Lower lobe of right lung (tissue), 2 donors: ENCODE results near the gene EP400. TPM values are rescaled to one million over a fixed set of nuclear protein-coding genes. Genes with fewer than 3 reads are reported as not detected.
A peak's percentile ranks its signal among the peaks of the same experiment; 100 is the strongest.

Source experiments
- ATAC-seq, 2 donors: fragments of 200-7000 bp; cut with Tn5 transposase; one replicate each; pipeline ENCODE4 v1.9.1; 2020 to 2022; ENCODE audit warnings: mild to moderate bottlenecking in 2 of 2, moderate library complexity in 2 of 2
- DNase-seq: peaks from one replicate; pipeline ENCODE4 v3.0.0-alpha.2; 2020
- H3K27ac ChIP-seq: fragments of 200-600 bp; one replicate; pipeline ENCODE4 v1.8.0; 2022
- H3K27me3 ChIP-seq: fragments of 200-600 bp; one replicate; pipeline ENCODE4 v1.8.0; 2022; ENCODE audit warnings: low read depth
- H3K36me3 ChIP-seq: fragments of 200-600 bp; one replicate; pipeline ENCODE4 v1.8.0; 2022; ENCODE audit warnings: mild to moderate bottlenecking
- H3K4me1 ChIP-seq: fragments of 200-600 bp; one replicate; pipeline ENCODE4 v1.8.0; 2022
- H3K4me3 ChIP-seq: fragments of 200-600 bp; one replicate; pipeline ENCODE4 v1.8.0; 2022; ENCODE audit warnings: mild to moderate bottlenecking
- H3K9me3 ChIP-seq: fragments of 200-600 bp; one replicate; pipeline ENCODE4 v1.8.0; 2022
- intact Hi-C: fragments of 100-400 bp; cut with DNase I; formaldehyde crosslinking; loops from one replicate; pipeline ENCODE4 v1.11.0; 2022
- total RNA-seq: library from RNA; stranded (reverse); fragmentation: NEBNext Ultra II Directional; extraction: Animal tissue kit (Norgen Biotek cat#: 25700); gene quantifications from one replicate; pipeline ENCODE4 v1.2.1, GENCODE V29; 2021
- TF ChIP-seq, protein P1 (sequence below): fragments of 200-600 bp; IDR thresholded peaks from one replicate; pipeline ENCODE4 v1.8.0; 2022; ENCODE audit warnings: antibody characterized with exemption, mild to moderate bottlenecking
- donor health status: DM: no; HTN: yes; CAD: no; lungs with severe emphysema.

EP400 gene
- total RNA-seq, 1 donor from 2014 or later, result 46.2 TPM

DNA sequence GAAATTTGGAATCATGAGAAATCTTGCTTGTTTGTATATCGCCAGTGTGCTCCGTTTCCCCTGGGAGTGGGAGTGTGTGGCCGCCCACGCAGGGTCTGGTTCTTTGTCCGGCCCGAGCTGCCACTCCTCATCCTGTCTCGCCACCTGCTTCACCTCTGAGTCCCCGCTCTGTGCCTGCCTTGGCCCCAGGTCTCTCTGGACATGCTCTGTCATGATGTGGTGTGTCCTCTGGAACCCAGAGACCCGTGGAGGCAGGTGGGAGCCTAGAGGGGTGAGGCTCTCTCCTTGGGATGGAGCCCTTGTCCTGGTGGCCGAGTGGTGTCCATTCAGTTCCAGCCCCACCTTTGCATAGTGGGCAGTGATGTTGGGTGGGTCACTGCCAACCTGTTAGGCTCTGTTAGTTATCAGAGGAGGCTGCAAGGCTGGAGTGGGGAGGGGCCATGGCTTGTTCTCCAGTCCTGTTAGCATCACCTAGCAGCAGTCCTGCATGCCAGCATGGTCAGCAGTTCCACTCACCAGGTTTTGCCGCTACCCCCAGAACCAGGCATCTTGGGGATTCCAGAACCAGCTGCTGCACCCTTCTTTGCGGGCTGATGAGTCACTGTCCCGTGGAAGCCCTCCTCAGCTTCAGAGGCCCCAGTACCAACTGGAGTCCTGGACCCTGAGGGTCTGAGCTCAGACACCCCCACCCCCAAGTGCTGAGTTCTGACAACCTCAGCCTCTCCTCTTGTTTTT lies 76.5 kb downstream of the EP400 start:
- H3K27me3 ChIP-seq, result no peaks in the 10 kb centered on the region
- DNase-seq (no peak), ATAC-seq (no peak)
- intact Hi-C loops, result no loop called here
- H3K4me1 ChIP-seq, result no peaks in the 10 kb centered on the region
- TF ChIP-seq, protein P1, sequence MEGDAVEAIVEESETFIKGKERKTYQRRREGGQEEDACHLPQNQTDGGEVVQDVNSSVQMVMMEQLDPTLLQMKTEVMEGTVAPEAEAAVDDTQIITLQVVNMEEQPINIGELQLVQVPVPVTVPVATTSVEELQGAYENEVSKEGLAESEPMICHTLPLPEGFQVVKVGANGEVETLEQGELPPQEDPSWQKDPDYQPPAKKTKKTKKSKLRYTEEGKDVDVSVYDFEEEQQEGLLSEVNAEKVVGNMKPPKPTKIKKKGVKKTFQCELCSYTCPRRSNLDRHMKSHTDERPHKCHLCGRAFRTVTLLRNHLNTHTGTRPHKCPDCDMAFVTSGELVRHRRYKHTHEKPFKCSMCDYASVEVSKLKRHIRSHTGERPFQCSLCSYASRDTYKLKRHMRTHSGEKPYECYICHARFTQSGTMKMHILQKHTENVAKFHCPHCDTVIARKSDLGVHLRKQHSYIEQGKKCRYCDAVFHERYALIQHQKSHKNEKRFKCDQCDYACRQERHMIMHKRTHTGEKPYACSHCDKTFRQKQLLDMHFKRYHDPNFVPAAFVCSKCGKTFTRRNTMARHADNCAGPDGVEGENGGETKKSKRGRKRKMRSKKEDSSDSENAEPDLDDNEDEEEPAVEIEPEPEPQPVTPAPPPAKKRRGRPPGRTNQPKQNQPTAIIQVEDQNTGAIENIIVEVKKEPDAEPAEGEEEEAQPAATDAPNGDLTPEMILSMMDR, result no peak
- no peak overlapping the region for H3K4me3 ChIP-seq
- no peaks in the 10 kb centered on the region for H3K9me3 ChIP-seq
- no peak overlapping the region for H3K27ac ChIP-seq
- peaks cover 98% of the 10 kb centered on the region for H3K36me3 ChIP-seq

DNA sequence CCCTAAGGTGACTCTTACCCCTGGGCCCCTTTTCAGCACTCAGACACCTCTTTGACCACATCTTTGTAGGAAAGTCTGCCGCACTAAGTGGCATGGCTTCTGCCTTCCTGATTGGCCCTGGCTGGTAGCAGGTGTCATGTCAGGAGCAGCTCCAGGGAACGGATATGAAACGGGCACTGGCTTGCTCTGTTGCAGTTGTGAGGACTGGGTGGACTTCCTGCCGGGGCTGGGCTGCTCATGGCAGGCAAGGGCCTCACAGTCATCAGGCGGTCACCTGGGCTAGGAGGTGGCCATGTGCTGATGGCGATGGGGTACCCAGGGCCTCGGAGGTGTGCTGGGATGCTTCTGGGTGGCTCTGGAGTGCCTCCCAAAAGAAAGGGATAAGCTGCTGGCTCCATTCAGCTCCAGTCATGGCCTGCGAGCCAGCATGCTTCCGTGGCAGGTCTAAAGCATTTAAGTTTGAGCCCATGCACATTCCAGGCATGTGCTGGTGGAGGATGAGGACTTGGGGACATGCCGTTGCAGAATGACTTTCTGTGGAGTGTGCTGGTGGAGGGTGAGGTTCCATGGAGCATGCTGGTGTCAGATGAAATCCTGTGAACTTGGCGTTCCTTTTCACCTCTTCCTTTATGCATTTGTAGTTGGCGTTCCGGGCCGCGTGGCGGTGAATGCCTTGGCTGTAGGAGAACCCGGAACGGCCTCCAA lies 77.2 kb downstream of the EP400 start:
- H3K4me1 ChIP-seq, result no peaks in the 10 kb centered on the region
- no peak overlapping the region for H3K4me3 ChIP-seq
- DNase-seq (no peak), ATAC-seq (no peak)
- no peak overlapping the region for H3K27ac ChIP-seq
- H3K27me3 ChIP-seq, result no peaks in the 10 kb centered on the region
- intact Hi-C loops, result no loop called here
- TF ChIP-seq, protein P1, result no peak
- H3K36me3 ChIP-seq, result peaks cover 98% of the 10 kb centered on the region
- H3K9me3 ChIP-seq, result no peaks in the 10 kb centered on the region

DNA sequence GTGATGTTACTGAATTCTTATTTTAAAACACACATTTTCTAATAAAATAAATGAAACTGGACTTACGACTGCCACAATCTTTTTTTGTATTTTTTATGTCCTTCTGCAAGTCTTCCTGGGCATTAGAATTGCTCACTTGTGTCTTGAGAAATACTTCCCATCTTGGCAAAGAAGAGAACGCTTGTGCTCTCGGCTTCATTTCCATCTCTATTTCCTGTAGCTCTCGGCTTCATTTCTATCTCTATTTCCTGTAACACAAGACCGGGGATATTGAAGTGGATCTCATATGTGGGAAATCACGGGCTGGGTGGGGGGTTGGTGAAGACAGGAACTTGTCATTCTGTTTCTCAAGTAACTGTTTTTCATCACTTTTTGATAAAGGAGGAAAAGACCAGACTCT lies 77.9 kb downstream of the EP400 start:
- no peak overlapping the region for H3K27ac ChIP-seq
- intact Hi-C loops, result no loop called here
- no peaks in the 10 kb centered on the region for H3K4me1 ChIP-seq
- TF ChIP-seq, protein P1, result no peak
- no peak overlapping the region for H3K4me3 ChIP-seq
- no peak for ATAC-seq
- peaks cover 100% of the 10 kb centered on the region for H3K36me3 ChIP-seq
- no peaks in the 10 kb centered on the region for H3K9me3 ChIP-seq
- DNase-seq, result no peak
- no peaks in the 10 kb centered on the region for H3K27me3 ChIP-seq

DNA sequence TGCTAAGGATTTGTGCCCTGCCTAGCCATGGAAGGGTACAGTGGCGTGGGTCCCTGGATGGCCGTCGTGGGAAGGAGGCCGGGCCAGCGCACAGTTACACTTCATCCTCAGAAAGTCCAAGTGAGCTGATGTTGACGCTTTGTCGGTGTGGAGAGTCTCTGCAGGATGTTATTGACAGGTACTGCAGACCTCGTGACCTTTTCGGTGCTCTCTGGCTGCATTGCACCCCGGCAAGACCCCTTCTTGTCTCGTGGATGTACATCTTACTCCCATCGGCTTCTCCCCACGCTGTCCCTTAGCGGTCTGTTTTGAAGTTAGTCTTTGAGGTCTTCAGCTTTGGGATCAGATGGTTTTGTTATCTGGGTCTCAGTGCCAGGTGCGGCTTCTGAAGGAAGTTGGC lies 78.4 kb downstream of the EP400 start:
- Histone ChIP-seq H3K4me3 (no peak overlapping the region), H3K27ac (no peak overlapping the region), H3K9me3 (no peaks in the 10 kb centered on the region), H3K4me1 (no peaks in the 10 kb centered on the region), H3K27me3 (no peaks in the 10 kb centered on the region), H3K36me3 (peaks cover 100% of the 10 kb centered on the region)
- intact Hi-C loops, result no loop called here
- no peak for DNase-seq
- no peak for ATAC-seq
- TF ChIP-seq, protein P1, result no peak

DNA sequence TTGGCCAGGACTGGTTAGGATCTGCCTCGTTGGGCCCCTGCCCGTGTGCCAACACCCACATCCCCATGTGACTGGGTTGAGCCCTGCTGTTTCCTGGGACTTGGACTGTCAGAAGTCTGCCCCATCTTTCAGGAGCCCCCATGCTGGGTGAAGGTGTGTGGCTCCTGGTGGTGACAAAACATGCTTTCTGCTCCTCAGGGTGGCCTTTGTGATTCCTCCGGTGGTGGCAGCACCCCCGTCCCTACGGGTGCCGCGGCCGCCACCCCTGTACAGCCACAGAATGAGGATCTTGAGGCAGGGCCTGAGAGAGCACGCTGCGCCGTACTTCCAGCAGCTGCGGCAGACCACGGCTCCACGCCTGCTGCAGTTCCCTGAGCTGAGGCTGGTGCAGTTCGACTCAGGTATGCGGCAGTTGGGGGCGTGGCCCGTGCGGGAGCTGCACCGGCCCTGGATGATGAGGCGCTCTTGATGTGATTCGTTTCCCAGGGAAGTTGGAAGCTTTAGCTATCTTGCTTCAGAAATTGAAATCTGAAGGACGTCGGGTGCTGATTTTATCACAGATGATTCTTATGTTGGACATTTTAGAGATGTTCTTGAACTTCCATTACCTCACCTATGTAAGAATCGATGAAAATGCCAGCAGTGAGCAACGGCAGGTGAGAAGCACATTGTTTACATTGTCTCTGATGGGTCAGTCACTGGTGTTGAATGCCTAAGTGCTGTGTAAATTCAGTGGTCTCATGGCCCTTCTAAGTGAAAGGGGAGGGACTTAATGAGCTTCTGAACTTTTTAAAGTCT lies 80.0 kb downstream of the EP400 start:
- Histone ChIP-seq H3K4me1 (no peaks in the 10 kb centered on the region), H3K36me3 (peaks cover 100% of the 10 kb centered on the region), H3K27me3 (no peaks in the 10 kb centered on the region), H3K27ac (no peak overlapping the region), H3K9me3 (no peaks in the 10 kb centered on the region), H3K4me3 (no peak overlapping the region)
- intact Hi-C loops, result no loop called here
- ATAC-seq, result no peak
- TF ChIP-seq, protein P1, result no peak
- DNase-seq, result peak; percentile 26
